Left lung (tissue), 10 donors: ENCODE measurements around the gene NCK1. TPM values are rescaled to one million over a fixed set of nuclear protein-coding genes. Genes with fewer than 3 reads are reported as not detected.
"Not testable (repeated sequence)": the region's sequence is repeated elsewhere in the genome, so short reads cannot be mapped to it uniquely, and the experiment has no call there.

ENCODE experiments used
- ATAC-seq: fragments of 200-7000 bp; cut with Tn5 transposase; one replicate; pipeline ENCODE4 v1.9.1; 2020; ENCODE audit warnings: moderate library complexity
- DNase-seq, 4 donors: peaks; one replicate each; pipeline ENCODE4 v3.0.0-alpha.2; 2013 to 2020
- H3K27ac ChIP-seq, 2 donors: fragments of 200-600 bp; sonication (generic) in 1 of 2; one replicate each; pipeline versions ENCODE4 v1.5.0 to v1.8.0; 2020 to 2021
- H3K27me3 ChIP-seq, 2 donors: fragments of 200-600 bp; sonication (generic) in 1 of 2; one replicate each; pipeline versions ENCODE4 v1.5.0 to v1.8.0; 2020 to 2021
- H3K36me3 ChIP-seq, 2 donors: fragments of 200-600 bp; sonication (generic) in 1 of 2; one replicate each; pipeline versions ENCODE4 v1.5.0 to v1.8.0; 2020 to 2021
- H3K4me1 ChIP-seq, 2 donors: fragments of 200-600 bp; one replicate each; pipeline ENCODE4 v1.8.0; 2021
- H3K4me3 ChIP-seq, 2 donors: fragments of 200-600 bp; sonication (generic) in 1 of 2; one replicate each; pipeline versions ENCODE4 v1.5.0 to v1.8.0; 2020 to 2021; ENCODE audit warnings: mild to moderate bottlenecking in 1 of 2
- H3K9me3 ChIP-seq, 2 donors: fragments of 200-600 bp; sonication (generic) in 1 of 2; one replicate each; pipeline versions ENCODE4 v1.5.0 to v1.8.0; 2020 to 2021
- intact Hi-C, 2 donors: fragments of 100-400 bp; cut with DNase I; formaldehyde crosslinking; loops; one replicate each; pipeline versions ENCODE4 v1.11.2 to v1.14.2; 2022
- polyA plus RNA-seq, 6 donors: library from polyadenylated mRNA; unstranded; fragments of 120-200 nt; gene quantifications; one replicate each; pipeline ENCODE4 v1.2.1, GENCODE V29; 2013; ENCODE audit not compliant: insufficient read length in 6 of 6
- total RNA-seq, 2 donors: library from RNA; stranded (reverse); fragmentation: NEBNext Ultra II Directional; extraction: Animal tissue kit (Norgen Biotek cat#: 25700); gene quantifications; one replicate each; pipeline ENCODE4 v1.2.1, GENCODE V29; 2021
- TF ChIP-seq, protein P1 (sequence below), 2 donors: fragments of 200-600 bp; sonication (generic) in 1 of 2; IDR thresholded peaks; one replicate each; pipeline versions ENCODE4 v1.5.0 to v1.8.0; 2021; ENCODE audit warnings: antibody characterized with exemption in 2 of 2
- donor health status: DM: no; HTN: yes; CAD: no.
- donor health status: DM: no; HTN: no; CAD: no.

NCK1 gene
- total and polyA plus RNA-seq, 8 donors = 31.9 to 54.6 (median 47.7) TPM

- ATAC-seq = no peak
- H3K36me3 ChIP-seq = no peaks in the 10 kb centered on the region
- TF ChIP-seq, protein P1, sequence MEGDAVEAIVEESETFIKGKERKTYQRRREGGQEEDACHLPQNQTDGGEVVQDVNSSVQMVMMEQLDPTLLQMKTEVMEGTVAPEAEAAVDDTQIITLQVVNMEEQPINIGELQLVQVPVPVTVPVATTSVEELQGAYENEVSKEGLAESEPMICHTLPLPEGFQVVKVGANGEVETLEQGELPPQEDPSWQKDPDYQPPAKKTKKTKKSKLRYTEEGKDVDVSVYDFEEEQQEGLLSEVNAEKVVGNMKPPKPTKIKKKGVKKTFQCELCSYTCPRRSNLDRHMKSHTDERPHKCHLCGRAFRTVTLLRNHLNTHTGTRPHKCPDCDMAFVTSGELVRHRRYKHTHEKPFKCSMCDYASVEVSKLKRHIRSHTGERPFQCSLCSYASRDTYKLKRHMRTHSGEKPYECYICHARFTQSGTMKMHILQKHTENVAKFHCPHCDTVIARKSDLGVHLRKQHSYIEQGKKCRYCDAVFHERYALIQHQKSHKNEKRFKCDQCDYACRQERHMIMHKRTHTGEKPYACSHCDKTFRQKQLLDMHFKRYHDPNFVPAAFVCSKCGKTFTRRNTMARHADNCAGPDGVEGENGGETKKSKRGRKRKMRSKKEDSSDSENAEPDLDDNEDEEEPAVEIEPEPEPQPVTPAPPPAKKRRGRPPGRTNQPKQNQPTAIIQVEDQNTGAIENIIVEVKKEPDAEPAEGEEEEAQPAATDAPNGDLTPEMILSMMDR (IDR thresholded peaks at IDR 0.05) = no peak
Observed at GRCh38 chr3:136962927-136963326, 100.9 kb downstream of the NCK1 start.

GRCh38 chr3:136969539-136969938 is 107.5 kb downstream of the NCK1 start:
- DNase-seq, H3K4me1 ChIP-seq, intact Hi-C loops, H3K4me3 ChIP-seq, H3K27me3 ChIP-seq, H3K36me3 ChIP-seq, ATAC-seq, H3K27ac ChIP-seq: not testable (repeated sequence)
- peaks cover 0 to 13% of the 10 kb centered on the region in 2 donors for H3K9me3 ChIP-seq

More at GRCh38 chr3:136962927-136963326, 100.9 kb downstream of the NCK1 start:
- intact Hi-C loops = no loop called here
- Histone ChIP-seq H3K4me1 (peaks cover 0 to 5% of the 10 kb centered on the region in 2 donors), H3K9me3 (no peaks in the 10 kb centered on the region), H3K27me3 (no peaks in the 10 kb centered on the region), H3K4me3 (no peak overlapping the region), H3K27ac (no peak overlapping the region)
- no peak for DNase-seq

GRCh38 chr3:136973352-136973751 is 111.3 kb downstream of the NCK1 start:
- H3K4me3 ChIP-seq = no peak overlapping the region
- H3K9me3 ChIP-seq = peaks cover 0 to 19% of the 10 kb centered on the region in 2 donors
- intact Hi-C loops = no loop called here
- no peaks in the 10 kb centered on the region for H3K36me3 ChIP-seq
- DNase-seq (no peak), ATAC-seq (no peak)
- H3K27me3 ChIP-seq = no peaks in the 10 kb centered on the region
- H3K4me1 ChIP-seq = no peaks in the 10 kb centered on the region
- H3K27ac ChIP-seq = no peak overlapping the region
- TF ChIP-seq, protein P1 (IDR thresholded peaks at IDR 0.05) = no peak

DNA sequence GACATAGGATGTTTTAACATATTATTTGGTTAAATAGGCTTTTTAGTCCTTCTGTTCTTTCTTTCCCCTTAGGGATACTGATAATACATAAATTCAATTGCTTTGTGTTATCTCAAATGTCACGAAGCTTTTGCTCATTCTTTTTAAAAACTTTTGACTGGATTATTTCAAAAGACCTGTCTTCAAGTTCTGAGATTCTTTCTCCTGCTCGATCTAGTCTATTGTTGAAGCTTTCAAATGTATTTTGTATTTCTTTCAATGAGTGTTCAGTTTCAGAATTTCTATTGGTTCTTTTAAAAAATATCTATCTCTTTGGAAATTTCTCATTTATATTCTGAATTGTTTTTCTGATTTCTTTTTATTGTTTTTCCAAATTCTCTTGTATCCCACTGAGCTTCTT is 112.7 kb downstream of the NCK1 start:
- Histone ChIP-seq H3K27ac (no peak overlapping the region), H3K9me3 (peaks cover 0 to 19% of the 10 kb centered on the region in 2 donors), H3K4me3 (no peak overlapping the region), H3K36me3 (no peaks in the 10 kb centered on the region), H3K4me1 (no peaks in the 10 kb centered on the region), H3K27me3 (no peaks in the 10 kb centered on the region)
- intact Hi-C loops = no loop called here
- no peak for DNase-seq
- TF ChIP-seq, protein P1 (IDR thresholded peaks at IDR 0.05) = no peak
- ATAC-seq = no peak

GRCh38 chr3:136979204-136979603 is 117.2 kb downstream of the NCK1 start:
- Histone ChIP-seq H3K36me3 (no peaks in the 10 kb centered on the region), H3K27me3 (no peaks in the 10 kb centered on the region), H3K4me1 (no peaks in the 10 kb centered on the region), H3K4me3 (no peak overlapping the region), H3K9me3 (peaks cover 0 to 10% of the 10 kb centered on the region in 2 donors), H3K27ac (no peak overlapping the region)
- ATAC-seq = no peak
- TF ChIP-seq, protein P1 (IDR thresholded peaks at IDR 0.05) = no peak
- intact Hi-C loops = no loop called here
- no peak for DNase-seq

DNA sequence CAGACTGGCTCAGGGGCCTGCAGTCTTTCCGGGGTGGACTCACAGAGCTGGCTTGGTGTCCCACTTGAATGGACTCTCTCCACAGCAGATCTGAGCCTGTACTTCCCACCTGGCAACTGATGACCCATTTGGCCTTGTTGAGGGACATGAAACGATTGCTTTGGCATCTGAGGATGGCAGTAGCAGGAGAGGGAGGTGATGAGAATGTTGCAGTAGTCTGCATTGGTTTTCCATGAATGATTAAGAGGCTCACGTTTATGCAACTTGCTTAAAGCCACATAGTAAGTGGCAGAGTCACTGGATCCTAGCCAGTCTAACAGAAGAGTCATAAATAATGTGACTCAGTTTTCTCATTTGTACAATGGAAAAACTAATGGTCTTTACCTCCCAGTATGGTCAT is 117.7 kb downstream of the NCK1 start:
- ATAC-seq = no peak
- Histone ChIP-seq H3K27me3 (no peaks in the 10 kb centered on the region), H3K36me3 (no peaks in the 10 kb centered on the region), H3K4me1 (no peaks in the 10 kb centered on the region), H3K9me3 (peaks cover 0 to 5% of the 10 kb centered on the region in 2 donors), H3K27ac (no peak overlapping the region), H3K4me3 (no peak overlapping the region)
- intact Hi-C loops = no loop called here
- TF ChIP-seq, protein P1 (IDR thresholded peaks at IDR 0.05) = no peak
- no peak for DNase-seq
